Fibroblast of lung (primary cell): Measurements from ENCODE around the gene LRP1.

Experiments
- EZH2 ChIP-seq: IDR thresholded peaks from 2 replicates; pipeline ENCODE4 v1.5.1; 2012; ENCODE audit warnings: low read length, control low read depth, mild to moderate bottlenecking; ENCODE audit errors: missing control alignments
- TF ChIP-seq, protein P1 (sequence below), 2 donors: IDR thresholded peaks in 1 of 2; conservative IDR thresholded peaks in 1 of 2; 1 replicate in 1 of 2; 2 replicates in 1 of 2; pipeline ENCODE4 v1.5.1; 2011 to 2012; ENCODE audit warnings: low read length in 2 of 2, control low read depth in 1 of 2, inconsistent platforms in 1 of 2, low read depth in 1 of 2, mild to moderate bottlenecking in 1 of 2

DNA sequence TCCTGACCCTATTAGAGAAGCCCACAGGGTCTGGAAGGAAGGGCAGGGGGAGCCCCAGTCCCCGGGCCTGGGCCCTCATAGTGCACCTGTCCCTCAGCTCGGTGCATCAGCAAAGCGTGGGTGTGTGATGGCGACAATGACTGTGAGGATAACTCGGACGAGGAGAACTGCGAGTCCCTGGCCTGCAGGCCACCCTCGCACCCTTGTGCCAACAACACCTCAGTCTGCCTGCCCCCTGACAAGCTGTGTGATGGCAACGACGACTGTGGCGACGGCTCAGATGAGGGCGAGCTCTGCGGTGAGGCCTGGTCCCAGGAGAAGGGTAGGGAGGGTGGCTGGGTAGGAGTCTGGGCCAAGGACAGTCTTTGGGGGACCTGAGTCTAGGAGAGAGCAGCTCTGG lies 45.4 kb downstream of the LRP1 start:
- TF ChIP-seq EZH2: no peak
- TF ChIP-seq, protein P1, sequence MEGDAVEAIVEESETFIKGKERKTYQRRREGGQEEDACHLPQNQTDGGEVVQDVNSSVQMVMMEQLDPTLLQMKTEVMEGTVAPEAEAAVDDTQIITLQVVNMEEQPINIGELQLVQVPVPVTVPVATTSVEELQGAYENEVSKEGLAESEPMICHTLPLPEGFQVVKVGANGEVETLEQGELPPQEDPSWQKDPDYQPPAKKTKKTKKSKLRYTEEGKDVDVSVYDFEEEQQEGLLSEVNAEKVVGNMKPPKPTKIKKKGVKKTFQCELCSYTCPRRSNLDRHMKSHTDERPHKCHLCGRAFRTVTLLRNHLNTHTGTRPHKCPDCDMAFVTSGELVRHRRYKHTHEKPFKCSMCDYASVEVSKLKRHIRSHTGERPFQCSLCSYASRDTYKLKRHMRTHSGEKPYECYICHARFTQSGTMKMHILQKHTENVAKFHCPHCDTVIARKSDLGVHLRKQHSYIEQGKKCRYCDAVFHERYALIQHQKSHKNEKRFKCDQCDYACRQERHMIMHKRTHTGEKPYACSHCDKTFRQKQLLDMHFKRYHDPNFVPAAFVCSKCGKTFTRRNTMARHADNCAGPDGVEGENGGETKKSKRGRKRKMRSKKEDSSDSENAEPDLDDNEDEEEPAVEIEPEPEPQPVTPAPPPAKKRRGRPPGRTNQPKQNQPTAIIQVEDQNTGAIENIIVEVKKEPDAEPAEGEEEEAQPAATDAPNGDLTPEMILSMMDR (conservative IDR thresholded peaks at IDR 0.05 in 1 of 2, IDR thresholded peaks at IDR 0.05 in 1 of 2; ENCODE audit: low read depth in 1 of 2, low read length in 2 of 2): no peak
